ENCODE measurements around the gene MOK.
"Not testable (repeated sequence)": the region's sequence is repeated elsewhere in the genome, so short reads cannot be mapped to it uniquely, and the experiment has no call there.

The MOK gene

GRCh38 chr14:102316743-102317563 lies 12.0 kb upstream of the MOK start:
- DNase-seq (ENCODE audit: low read depth): no peak
- TF ChIP-seq CTCF (conservative IDR thresholded peaks at IDR 0.05; ENCODE audit: low read depth, low read length): peak; percentile 77
- peak overlapping the region; percentile 78 for H3K4me3 ChIP-seq (ENCODE audit: low read length)

- peak overlapping the region; percentile 76 for H3K4me3 ChIP-seq (ENCODE audit: low read length)
- TF ChIP-seq CTCF (conservative IDR thresholded peaks at IDR 0.05; ENCODE audit: low read depth, low read length): no peak
- DNase-seq (ENCODE audit: low read depth): no peak
Measured at GRCh38 chr14:102316338-102316742, 11.4 kb upstream of the MOK start.

- TF ChIP-seq CTCF (conservative IDR thresholded peaks at IDR 0.05; ENCODE audit: low read depth, low read length): no peak
- no peak overlapping the region for H3K4me3 ChIP-seq (ENCODE audit: low read length)
- DNase-seq (ENCODE audit: low read depth): no peak
Measured at GRCh38 chr14:102315121-102315520, 10.2 kb upstream of the MOK start.

- peak overlapping the region; percentile 64 for H3K4me3 ChIP-seq (ENCODE audit: low read length)
- no peak for DNase-seq (ENCODE audit: low read depth)
- peak; percentile 81 for TF ChIP-seq CTCF (conservative IDR thresholded peaks at IDR 0.05; ENCODE audit: low read depth, low read length)
Measured at GRCh38 chr14:102314242-102315011, 9.5 kb upstream of the MOK start.

GRCh38 chr14:102303664-102304063 lies 1.3 kb downstream of the MOK start:
- no peak for TF ChIP-seq CTCF (conservative IDR thresholded peaks at IDR 0.05; ENCODE audit: low read depth, low read length)
- no peak overlapping the region for H3K4me3 ChIP-seq (ENCODE audit: low read length)

GRCh38 chr14:102298303-102299070 lies 6.5 kb downstream of the MOK start:
- not testable (repeated sequence) for DNase-seq (ENCODE audit: low read depth); H3K4me3 ChIP-seq (ENCODE audit: low read length)

More at GRCh38 chr14:102303664-102304063, 1.3 kb downstream of the MOK start:
- DNase-seq (ENCODE audit: low read depth): no peak

Data from retinal pigment epithelial cell (primary cell).